OCI-LY1 (cell line): ENCODE results near the gene TOX2.

Experiments used
- H2AFZ ChIP-seq: fragments of 200-600 bp; sonication (generic), shearing (Covaris generic); 2 replicates; pipeline ENCODE4 v1.6.0; 2014; ENCODE audit warnings: antibody characterized with exemption, mild to moderate bottlenecking, low read length
- H3F3A ChIP-seq: fragments of 200-600 bp; sonication (generic), shearing (Covaris generic); 2 replicates; pipeline ENCODE4 v1.6.0; 2014; ENCODE audit warnings: mild to moderate bottlenecking, antibody characterized with exemption, low read length, moderate library complexity; ENCODE audit not compliant: insufficient read depth
- H3K27ac ChIP-seq: fragments of 200-600 bp; sonication (generic); 2 replicates; pipeline ENCODE4 v1.5.1; 2014; ENCODE audit warnings: low read length, mixed run types, mild to moderate bottlenecking, low read depth; ENCODE audit not compliant: poor library complexity, severe bottlenecking
- H3K27me3 ChIP-seq: fragments of 200-600 bp; sonication (generic); 2 replicates; pipeline ENCODE4 v1.6.0; 2014; ENCODE audit warnings: antibody characterized with exemption, mild to moderate bottlenecking, low read length, moderate library complexity; ENCODE audit not compliant: insufficient read depth
- H3K36me3 ChIP-seq: fragments of 200-600 bp; sonication (generic); 2 replicates; pipeline ENCODE4 v1.6.1; 2014; ENCODE audit warnings: mild to moderate bottlenecking, antibody characterized with exemption, low read length, moderate library complexity, mixed read lengths; ENCODE audit not compliant: insufficient read depth
- H3K4me1 ChIP-seq: fragments of 200-600 bp; sonication (generic); 2 replicates; pipeline ENCODE4 v1.5.1; 2014; ENCODE audit warnings: mild to moderate bottlenecking, low read length, moderate library complexity; ENCODE audit not compliant: insufficient read depth, severe bottlenecking
- H3K4me2 ChIP-seq: fragments of 200-600 bp; sonication (generic), shearing (Covaris generic); 2 replicates; pipeline ENCODE4 v1.6.1; 2014; ENCODE audit warnings: low read length
- H3K4me3 ChIP-seq: fragments of 200-600 bp; sonication (generic); 2 replicates; pipeline ENCODE4 v1.5.1; 2014; ENCODE audit warnings: low read length, low read depth, mild to moderate bottlenecking, mixed read lengths; ENCODE audit not compliant: poor library complexity, severe bottlenecking
- H3K79me2 ChIP-seq: fragments of 200-600 bp; shearing (Covaris generic); 2 replicates; pipeline ENCODE4 v1.6.1; 2016; ENCODE audit warnings: mixed run types, low read length, mixed read lengths; ENCODE audit not compliant: insufficient read depth
- H3K9ac ChIP-seq: fragments of 200-600 bp; sonication (generic), shearing (Covaris generic); 2 replicates; pipeline ENCODE4 v1.6.1; 2014; ENCODE audit warnings: mild to moderate bottlenecking, low read length, mixed read lengths
- H3K9me2 ChIP-seq: fragments of 200-600 bp; sonication (generic), shearing (Covaris generic); 2 replicates; pipeline ENCODE4 v1.6.1; 2014; ENCODE audit warnings: low read depth, mild to moderate bottlenecking, low read length, mixed read lengths
- H3K9me3 ChIP-seq: fragments of 200-600 bp; shearing (Covaris generic); 2 replicates; pipeline ENCODE4 v1.6.1; 2014; ENCODE audit warnings: low read length, mixed read lengths
- H4K20me1 ChIP-seq: fragments of 200-600 bp; sonication (generic), shearing (Covaris generic); 2 replicates; pipeline ENCODE4 v1.6.0; 2016; ENCODE audit warnings: mild to moderate bottlenecking, low read length; ENCODE audit not compliant: insufficient read depth
- EZH2 ChIP-seq: fragments of 200-600 bp; sonication (generic), shearing (Covaris generic); IDR thresholded peaks from 2 replicates; pipeline ENCODE4 v1.8.0; 2017; ENCODE audit warnings: borderline replicate concordance, mixed run types, mild to moderate bottlenecking, antibody characterized with exemption, low read length, moderate library complexity, mixed read lengths
- TF ChIP-seq, protein P1 (sequence below): fragments of 200-600 bp; sonication (generic), shearing (Covaris generic); IDR thresholded peaks from 2 replicates; pipeline ENCODE4 v1.5.1; 2017; ENCODE audit warnings: mild to moderate bottlenecking, antibody characterized with exemption, low read length, moderate library complexity, mixed read lengths

The TOX2 gene

DNA sequence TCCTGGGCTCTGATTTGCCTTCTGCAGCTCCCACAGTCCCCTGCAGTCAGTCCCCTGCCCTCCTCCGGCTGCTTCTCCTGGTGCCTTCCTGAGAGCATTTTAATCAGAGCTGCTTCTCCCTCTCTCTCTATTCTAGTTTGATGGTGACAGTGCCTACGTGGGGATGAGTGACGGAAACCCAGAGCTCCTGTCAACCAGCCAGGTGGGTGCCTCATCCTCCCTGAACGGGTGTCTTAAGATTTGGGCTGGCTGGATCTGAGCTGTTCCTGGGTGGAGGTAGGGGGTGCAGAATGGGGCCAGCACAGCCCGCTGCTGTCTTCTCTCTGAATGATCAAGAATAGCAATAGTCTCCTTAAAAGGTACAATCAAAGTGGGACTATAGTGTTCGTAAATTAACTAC is 58.6 kb downstream of the TOX2 start:
- Histone ChIP-seq H3K4me2 (no peak overlapping the region), H3K27me3 (no peaks in the 10 kb centered on the region), H2AFZ (no peak overlapping the region), H3K36me3 (no peaks in the 10 kb centered on the region), H3K4me1 (peaks cover 4% of the 10 kb centered on the region), H3K9me2 (no peaks in the 10 kb centered on the region), H3K27ac (no peak overlapping the region), H3F3A (no peaks in the 10 kb centered on the region), H3K9me3 (no peaks in the 10 kb centered on the region), H3K4me3 (no peak overlapping the region), H4K20me1 (no peaks in the 10 kb centered on the region), H3K79me2 (no peaks in the 10 kb centered on the region), H3K9ac (no peak overlapping the region)
- TF ChIP-seq, protein P1, sequence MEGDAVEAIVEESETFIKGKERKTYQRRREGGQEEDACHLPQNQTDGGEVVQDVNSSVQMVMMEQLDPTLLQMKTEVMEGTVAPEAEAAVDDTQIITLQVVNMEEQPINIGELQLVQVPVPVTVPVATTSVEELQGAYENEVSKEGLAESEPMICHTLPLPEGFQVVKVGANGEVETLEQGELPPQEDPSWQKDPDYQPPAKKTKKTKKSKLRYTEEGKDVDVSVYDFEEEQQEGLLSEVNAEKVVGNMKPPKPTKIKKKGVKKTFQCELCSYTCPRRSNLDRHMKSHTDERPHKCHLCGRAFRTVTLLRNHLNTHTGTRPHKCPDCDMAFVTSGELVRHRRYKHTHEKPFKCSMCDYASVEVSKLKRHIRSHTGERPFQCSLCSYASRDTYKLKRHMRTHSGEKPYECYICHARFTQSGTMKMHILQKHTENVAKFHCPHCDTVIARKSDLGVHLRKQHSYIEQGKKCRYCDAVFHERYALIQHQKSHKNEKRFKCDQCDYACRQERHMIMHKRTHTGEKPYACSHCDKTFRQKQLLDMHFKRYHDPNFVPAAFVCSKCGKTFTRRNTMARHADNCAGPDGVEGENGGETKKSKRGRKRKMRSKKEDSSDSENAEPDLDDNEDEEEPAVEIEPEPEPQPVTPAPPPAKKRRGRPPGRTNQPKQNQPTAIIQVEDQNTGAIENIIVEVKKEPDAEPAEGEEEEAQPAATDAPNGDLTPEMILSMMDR: no peak
- no peak for TF ChIP-seq EZH2

DNA sequence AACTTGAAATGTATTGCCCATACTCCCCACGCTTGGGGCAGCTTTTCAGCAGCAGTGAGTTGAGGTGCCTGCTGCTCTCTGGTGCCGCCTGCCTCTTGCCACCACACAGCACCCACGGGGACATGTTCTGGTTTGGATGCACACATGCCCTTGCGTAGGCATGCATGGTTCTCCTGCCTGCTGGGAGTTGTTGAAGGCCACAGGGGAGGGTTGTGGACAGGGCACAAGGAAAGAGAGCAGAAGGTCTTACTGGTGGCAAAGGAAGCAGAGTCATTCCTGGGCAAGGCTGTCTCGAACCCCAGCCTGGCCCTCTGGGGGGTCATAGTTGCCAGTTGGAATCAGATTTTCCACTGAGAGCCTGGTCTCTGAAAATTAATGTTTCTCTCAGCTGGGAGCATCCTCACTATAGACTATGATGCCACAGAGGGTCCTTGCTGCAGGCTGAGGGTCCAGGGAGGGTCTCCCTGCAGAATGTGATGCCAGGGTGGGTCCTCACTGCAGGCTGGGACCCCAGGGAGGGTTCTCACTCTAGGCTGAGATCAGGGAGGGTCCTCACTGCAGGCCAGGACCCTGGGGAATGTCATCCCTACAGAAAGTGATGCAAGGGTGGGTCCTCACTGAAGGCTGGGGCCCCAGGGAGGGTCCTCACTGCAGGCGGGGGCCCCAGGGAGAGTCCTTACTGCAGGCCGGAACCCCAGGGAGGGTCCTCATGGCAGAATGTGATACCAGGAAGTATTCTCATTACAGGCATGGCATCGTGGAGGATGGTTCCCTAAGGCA is 59.2 kb downstream of the TOX2 start:
- H3K4me2 ChIP-seq: no peak overlapping the region
- no peaks in the 10 kb centered on the region for H3K9me2 ChIP-seq
- peaks cover 4% of the 10 kb centered on the region for H3K4me1 ChIP-seq
- H3K27ac ChIP-seq: no peak overlapping the region
- H3K9me3 ChIP-seq: no peaks in the 10 kb centered on the region
- H3K36me3 ChIP-seq: no peaks in the 10 kb centered on the region
- H3K9ac ChIP-seq: no peak overlapping the region
- H3K27me3 ChIP-seq: no peaks in the 10 kb centered on the region
- H4K20me1 ChIP-seq: no peaks in the 10 kb centered on the region
- no peak overlapping the region for H2AFZ ChIP-seq
- H3F3A ChIP-seq: no peaks in the 10 kb centered on the region
- no peaks in the 10 kb centered on the region for H3K79me2 ChIP-seq
- H3K4me3 ChIP-seq: no peak overlapping the region
- TF ChIP-seq, protein P1: no peak
- no peak for TF ChIP-seq EZH2

DNA sequence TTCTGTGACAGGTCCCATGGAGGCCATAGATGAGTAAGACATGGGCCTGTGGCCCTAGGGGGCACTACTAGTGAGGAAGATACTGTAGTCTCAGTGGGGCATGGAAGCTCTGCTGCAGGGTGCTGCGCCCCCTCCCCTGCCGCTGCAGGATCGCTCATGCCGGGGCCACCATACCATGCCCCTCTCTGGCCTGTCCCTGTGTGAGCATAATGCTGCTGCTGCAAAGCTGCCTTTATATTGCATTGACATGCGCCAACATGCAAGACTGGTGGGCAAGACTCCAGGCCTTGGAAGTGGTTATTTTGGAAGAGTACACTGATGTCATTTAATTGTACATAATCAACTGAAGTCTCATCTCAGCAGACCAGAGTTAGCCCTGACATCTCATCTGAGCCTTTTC is 60.0 kb downstream of the TOX2 start:
- Histone ChIP-seq H3K4me1 (peaks cover 4% of the 10 kb centered on the region), H3K9ac (no peak overlapping the region), H3K9me2 (no peaks in the 10 kb centered on the region), H3K27me3 (no peaks in the 10 kb centered on the region), H3K79me2 (no peaks in the 10 kb centered on the region), H3F3A (no peaks in the 10 kb centered on the region), H3K4me3 (no peak overlapping the region), H3K27ac (no peak overlapping the region), H2AFZ (no peak overlapping the region), H4K20me1 (no peaks in the 10 kb centered on the region), H3K9me3 (no peaks in the 10 kb centered on the region), H3K4me2 (no peak overlapping the region), H3K36me3 (no peaks in the 10 kb centered on the region)
- no peak for TF ChIP-seq EZH2
- TF ChIP-seq, protein P1: no peak
